Kidney epithelial cell (primary cell): ENCODE data around the gene GPC3. TPM values are rescaled to one million over a fixed set of nuclear protein-coding genes. Genes with fewer than 3 reads are reported as not detected.

ENCODE experiments used
- DNase-seq: peaks from one replicate; pipeline ENCODE4 v3.0.0-alpha.2; 2010; ENCODE audit warnings: low read depth
- H3K27me3 ChIP-seq: 2 replicates; pipeline ENCODE4 v1.6.0; 2011; ENCODE audit warnings: low read length; ENCODE audit not compliant: control insufficient read depth, insufficient read depth
- H3K36me3 ChIP-seq: 2 replicates; pipeline ENCODE4 v1.5.1; 2011; ENCODE audit warnings: low read length; ENCODE audit not compliant: control insufficient read depth, insufficient read depth
- H3K4me3 ChIP-seq: 2 replicates; pipeline ENCODE4 v1.5.1; 2011; ENCODE audit warnings: low read depth, mild to moderate bottlenecking, control low read depth, low read length
- CTCF ChIP-seq: IDR thresholded peaks from 2 replicates; pipeline ENCODE4 v1.5.1; 2011; ENCODE audit warnings: mild to moderate bottlenecking, moderate library complexity, low read length, control low read depth, inconsistent platforms; ENCODE audit not compliant: insufficient read depth, poor library complexity, severe bottlenecking
- total RNA-seq: library from RNA; depleted of rRNA; stranded (reverse); fragments of >200 nt; gene quantifications from 2 replicates; pipeline ENCODE4 v1.2.3, GENCODE V29; 2015

GPC3 gene
- total RNA-seq, 1 donor from 2014 or later: 14.5 TPM

GRCh38 chrX:133569217-133569616, 416.2 kb downstream of the GPC3 start:
- Histone ChIP-seq H3K27me3 (no peaks in the 10 kb centered on the region), H3K36me3 (no peaks in the 10 kb centered on the region), H3K4me3 (no peak overlapping the region)
- DNase-seq: no peak
- no peak for TF ChIP-seq CTCF

GRCh38 chrX:133568109-133568508, 417.3 kb downstream of the GPC3 start:
- TF ChIP-seq CTCF: no peak
- H3K36me3 ChIP-seq: no peaks in the 10 kb centered on the region

GRCh38 chrX:133566876-133567275, 418.5 kb downstream of the GPC3 start:
- H3K4me3 ChIP-seq: no peak overlapping the region
- H3K36me3 ChIP-seq: no peaks in the 10 kb centered on the region
- no peak for DNase-seq
- no peaks in the 10 kb centered on the region for H3K27me3 ChIP-seq
- TF ChIP-seq CTCF: no peak

More at GRCh38 chrX:133568109-133568508, 417.3 kb downstream of the GPC3 start:
- H3K27me3 ChIP-seq: no peaks in the 10 kb centered on the region
- no peak overlapping the region for H3K4me3 ChIP-seq
- DNase-seq: no peak

- Histone ChIP-seq H3K4me3 (no peak overlapping the region), H3K36me3 (no peaks in the 10 kb centered on the region), H3K27me3 (no peaks in the 10 kb centered on the region)
- no peak for DNase-seq
- no peak for TF ChIP-seq CTCF
Measured at GRCh38 chrX:133563705-133564104, 421.7 kb downstream of the GPC3 start.

GRCh38 chrX:133561251-133561650, 424.1 kb downstream of the GPC3 start:
- TF ChIP-seq CTCF: no peak
- no peak overlapping the region for H3K4me3 ChIP-seq
- no peak for DNase-seq
- no peaks in the 10 kb centered on the region for H3K36me3 ChIP-seq
- no peaks in the 10 kb centered on the region for H3K27me3 ChIP-seq

GRCh38 chrX:133559909-133560308, 425.5 kb downstream of the GPC3 start:
- TF ChIP-seq CTCF: no peak
- Histone ChIP-seq H3K36me3 (no peaks in the 10 kb centered on the region), H3K4me3 (no peak overlapping the region), H3K27me3 (no peaks in the 10 kb centered on the region)
- no peak for DNase-seq
